Pons (tissue), 1 donor: ENCODE data around the gene ENAM.
"Not testable (repeated sequence)": the region's sequence is repeated elsewhere in the genome, so short reads cannot be mapped to it uniquely, and the experiment has no call there.

Experiments used
- DNase-seq: peaks from one replicate; pipeline ENCODE4 v3.0.0-alpha.2; 2016; ENCODE audit warnings: low spot score

The ENAM gene

GRCh38 chr4:70629469-70630090 is 1.0 kb downstream of the ENAM start:
- no peak for DNase-seq

- DNase-seq: no peak
These were observed 1.6 kb downstream of the ENAM start for GRCh38 chr4:70630162-70630561.

GRCh38 chr4:70632028-70632427 is 3.5 kb downstream of the ENAM start:
- DNase-seq: no peak

GRCh38 chr4:70634482-70634881 is 5.9 kb downstream of the ENAM start:
- DNase-seq: no peak

- no peak for DNase-seq
These were observed 8.8 kb downstream of the ENAM start for GRCh38 chr4:70637239-70637913.

- no peak for DNase-seq
These were observed 11.6 kb downstream of the ENAM start for GRCh38 chr4:70640192-70640591.

- DNase-seq: not testable (repeated sequence)
These were observed 22.2 kb downstream of the ENAM start for GRCh38 chr4:70650741-70651140.

GRCh38 chr4:70651864-70652506 is 23.4 kb downstream of the ENAM start:
- DNase-seq: peak; percentile 39

GRCh38 chr4:70654605-70655011 is 26.1 kb downstream of the ENAM start:
- DNase-seq: no peak

GRCh38 chr4:70657326-70657725 is 28.8 kb downstream of the ENAM start:
- no peak for DNase-seq

GRCh38 chr4:70658418-70658817 is 29.9 kb downstream of the ENAM start:
- no peak for DNase-seq

- no peak for DNase-seq
These were observed 31.6 kb downstream of the ENAM start for GRCh38 chr4:70660106-70660505.

GRCh38 chr4:70661309-70661922 is 32.9 kb downstream of the ENAM start:
- DNase-seq: not testable (repeated sequence)

- no peak for DNase-seq
These were observed 37.8 kb downstream of the ENAM start, which contains the start of gene JCHAIN for GRCh38 chr4:70666369-70666768. TSS of gene JCHAIN (minus strand) at chr4:70666508. CDS start at chr4:70666490, 18 bp downstream.

GRCh38 chr4:70667740-70668535 is 39.4 kb downstream of the ENAM start:
- no peak for DNase-seq

GRCh38 chr4:70670332-70671014 is 41.9 kb downstream of the ENAM start:
- no peak for DNase-seq

- no peak for DNase-seq
These were observed 42.5 kb downstream of the ENAM start for GRCh38 chr4:70671091-70671490.

- DNase-seq: no peak
These were observed 45.6 kb downstream of the ENAM start for GRCh38 chr4:70674191-70674590.

- no peak for DNase-seq
These were observed 46.2 kb downstream of the ENAM start for GRCh38 chr4:70674731-70675130.

GRCh38 chr4:70676554-70677090 is 48.1 kb downstream of the ENAM start:
- DNase-seq: no peak

GRCh38 chr4:70678383-70678999 is 49.9 kb downstream of the ENAM start:
- no peak for DNase-seq
